ENCODE data around the gene NKAIN2. TPM values are rescaled to one million over a fixed set of nuclear protein-coding genes. Genes with fewer than 3 reads are reported as not detected.
"Not testable (repeated sequence)": the region's sequence is repeated elsewhere in the genome, so short reads cannot be mapped to it uniquely, and the experiment has no call there.

Gene NKAIN2
- polyA plus RNA-seq, 3 donors: 20.2 to 32.0 (median 22.2) TPM

DNA sequence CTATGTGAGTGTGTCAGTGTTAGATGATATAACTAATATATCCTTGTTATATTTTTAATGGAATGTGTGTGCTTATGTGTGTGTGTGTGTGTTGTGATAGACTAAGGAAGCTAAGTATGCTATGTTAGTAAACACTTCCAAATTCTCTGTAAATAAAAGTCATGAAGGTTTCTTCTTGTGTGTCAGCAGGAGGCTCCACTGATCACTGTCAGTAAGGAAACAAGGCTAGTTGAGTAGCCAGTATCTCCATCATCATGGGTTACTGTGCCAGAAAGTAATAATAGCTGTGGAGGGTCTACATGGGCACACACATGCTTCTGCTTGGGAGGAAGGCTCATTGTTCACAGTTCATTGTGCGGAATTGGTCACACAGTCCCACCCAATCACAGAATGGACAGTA is 855.8 kb downstream of the NKAIN2 start:
- no peak for DNase-seq (ENCODE audit: low read depth in 3 of 3, low spot score in 2 of 3)

GRCh38 chr6:124660185-124660584 is 856.5 kb downstream of the NKAIN2 start:
- DNase-seq (ENCODE audit: low read depth in 3 of 3, low spot score in 2 of 3): no peak

DNA sequence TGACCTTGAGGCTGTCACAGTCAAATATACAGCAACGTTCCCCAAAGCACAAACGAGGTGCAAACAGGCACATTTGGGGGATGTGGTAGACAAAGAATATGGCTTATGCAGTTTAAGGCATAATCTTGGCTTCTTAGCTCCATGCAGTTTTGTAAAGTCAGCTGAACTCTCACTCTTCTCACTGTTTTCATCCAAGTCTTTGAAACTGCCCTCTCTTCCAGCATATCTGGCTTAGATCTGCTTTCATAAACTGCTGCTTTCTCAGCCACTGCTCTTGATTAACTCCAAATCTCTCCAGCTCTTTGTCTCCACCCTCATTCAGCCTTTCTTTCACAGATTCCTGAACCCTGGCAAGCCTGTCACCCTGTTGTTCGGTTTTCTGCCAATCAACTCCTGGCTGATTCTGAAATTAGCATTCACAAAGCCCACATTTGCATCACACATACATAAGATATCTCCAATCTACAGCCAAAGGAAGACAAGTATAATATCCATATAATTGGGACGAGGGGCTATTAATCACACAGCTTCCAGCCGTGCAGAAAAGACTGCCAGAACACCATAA is 857.5 kb downstream of the NKAIN2 start:
- DNase-seq (ENCODE audit: low read depth in 3 of 3, low spot score in 2 of 3): no peak

- DNase-seq (ENCODE audit: low read depth in 3 of 3, low spot score in 2 of 3): no peak
Measured at GRCh38 chr6:124668028-124668427, 864.4 kb downstream of the NKAIN2 start.

DNA sequence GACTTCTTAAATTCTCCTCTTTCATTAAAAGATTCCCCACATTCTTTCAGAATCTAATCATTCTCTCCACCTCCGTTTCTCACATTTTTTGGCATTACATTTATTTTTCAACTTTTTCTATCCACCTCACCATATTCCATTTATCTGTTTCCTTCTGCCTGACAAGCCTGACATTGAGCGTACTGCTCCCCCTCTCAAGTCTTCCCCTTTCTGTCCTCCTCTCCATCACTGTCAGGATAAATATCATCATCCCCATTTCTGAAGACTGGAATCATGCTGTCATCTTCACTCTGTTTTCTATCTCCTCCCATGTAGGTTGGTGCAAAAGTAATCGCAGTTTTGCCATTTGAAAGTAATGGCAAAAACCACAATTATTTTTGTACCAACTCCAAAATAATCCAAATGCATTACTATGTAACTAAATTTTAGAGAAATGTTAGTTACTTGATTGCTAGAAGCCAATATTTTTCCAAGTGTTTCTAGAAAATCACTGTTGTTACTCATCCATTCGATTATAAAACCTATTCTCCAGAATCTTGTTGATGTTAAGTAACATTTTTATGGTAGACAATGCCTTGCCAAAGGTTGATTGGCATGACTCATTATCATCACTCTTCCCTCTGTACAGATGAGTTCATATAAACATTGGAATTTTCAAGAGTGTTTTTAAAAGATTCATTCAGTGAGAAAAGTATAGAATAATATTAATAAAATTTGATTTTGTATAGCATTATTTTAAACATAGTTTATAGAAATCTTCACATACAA is 866.2 kb downstream of the NKAIN2 start:
- no peak for DNase-seq (ENCODE audit: low read depth in 3 of 3, low spot score in 2 of 3)

DNA sequence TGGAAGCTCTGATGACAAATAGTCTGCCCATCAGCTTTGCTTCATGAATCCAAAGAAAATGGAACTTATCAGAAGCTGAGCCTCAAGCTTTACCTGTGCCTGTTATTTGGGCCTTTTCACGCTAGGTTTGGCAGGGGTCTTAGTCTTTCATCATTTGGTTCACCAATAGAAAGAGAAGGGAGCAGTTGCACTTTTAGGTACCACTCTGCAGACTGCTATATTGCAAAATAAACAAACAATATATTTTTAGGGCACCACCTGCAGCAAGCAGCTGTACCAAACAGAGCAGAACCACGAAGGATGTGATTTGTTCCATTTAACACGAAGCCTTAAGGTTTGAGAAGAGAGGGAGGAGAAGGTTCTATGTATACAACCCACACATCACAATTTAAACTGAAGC is 867.1 kb downstream of the NKAIN2 start:
- no peak for DNase-seq (ENCODE audit: low read depth in 3 of 3, low spot score in 2 of 3)

GRCh38 chr6:124671324-124671723 is 867.7 kb downstream of the NKAIN2 start:
- DNase-seq (ENCODE audit: low read depth in 3 of 3, low spot score in 2 of 3): no peak

GRCh38 chr6:124674042-124674441 is 870.4 kb downstream of the NKAIN2 start:
- no peak for DNase-seq (ENCODE audit: low read depth in 3 of 3, low spot score in 2 of 3)

GRCh38 chr6:124676033-124676432 is 872.4 kb downstream of the NKAIN2 start:
- no peak for DNase-seq (ENCODE audit: low read depth in 3 of 3, low spot score in 2 of 3)

- no peak for DNase-seq (ENCODE audit: low read depth in 3 of 3, low spot score in 2 of 3)
Measured at GRCh38 chr6:124677874-124678273, 874.2 kb downstream of the NKAIN2 start.

DNA sequence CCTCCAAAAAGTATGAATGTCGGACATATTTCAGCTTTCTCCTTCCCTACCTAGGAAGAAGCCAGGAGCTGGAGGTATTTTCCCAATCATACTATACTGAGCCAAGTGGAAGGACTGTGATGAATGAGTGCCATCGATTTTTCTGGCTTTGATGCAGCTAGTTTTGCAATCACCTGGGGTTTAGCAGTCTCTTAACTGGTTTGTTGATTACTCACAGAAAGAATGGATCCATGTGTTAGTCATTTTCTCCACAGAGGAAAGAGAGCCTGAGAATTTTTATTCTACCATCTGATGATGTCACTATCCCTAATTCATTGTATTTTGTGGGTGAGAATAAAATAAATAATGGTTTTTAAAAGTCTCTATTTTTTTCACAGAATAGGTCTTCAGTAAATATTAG is 875.7 kb downstream of the NKAIN2 start:
- DNase-seq (ENCODE audit: low read depth in 3 of 3, low spot score in 2 of 3): no peak

GRCh38 chr6:124682751-124683150 is 879.1 kb downstream of the NKAIN2 start:
- no peak for DNase-seq (ENCODE audit: low read depth in 3 of 3, low spot score in 2 of 3)

DNA sequence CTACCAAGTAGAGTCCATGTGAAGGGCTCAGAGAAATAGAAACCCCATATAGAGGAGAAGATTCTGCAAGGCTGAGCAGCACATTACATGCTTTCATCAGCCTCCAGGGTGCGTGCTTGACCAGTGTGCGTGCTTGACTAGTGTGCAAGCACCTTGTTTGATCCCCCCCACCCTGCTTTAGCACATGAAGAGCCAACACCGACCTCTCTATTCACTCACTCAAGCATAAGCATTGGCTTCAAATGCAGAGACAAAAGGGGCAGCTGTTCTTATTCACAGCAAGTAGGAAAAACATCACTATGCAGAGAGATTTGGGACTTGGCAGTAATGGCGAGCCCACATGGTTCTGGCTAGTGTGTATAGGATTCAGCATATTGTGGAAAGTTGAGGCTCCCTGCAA is 879.8 kb downstream of the NKAIN2 start:
- no peak for DNase-seq (ENCODE audit: low read depth in 3 of 3, low spot score in 2 of 3)

- DNase-seq (ENCODE audit: low read depth in 3 of 3, low spot score in 2 of 3): no peak
Measured at GRCh38 chr6:124684621-124685020, 881.0 kb downstream of the NKAIN2 start.

DNA sequence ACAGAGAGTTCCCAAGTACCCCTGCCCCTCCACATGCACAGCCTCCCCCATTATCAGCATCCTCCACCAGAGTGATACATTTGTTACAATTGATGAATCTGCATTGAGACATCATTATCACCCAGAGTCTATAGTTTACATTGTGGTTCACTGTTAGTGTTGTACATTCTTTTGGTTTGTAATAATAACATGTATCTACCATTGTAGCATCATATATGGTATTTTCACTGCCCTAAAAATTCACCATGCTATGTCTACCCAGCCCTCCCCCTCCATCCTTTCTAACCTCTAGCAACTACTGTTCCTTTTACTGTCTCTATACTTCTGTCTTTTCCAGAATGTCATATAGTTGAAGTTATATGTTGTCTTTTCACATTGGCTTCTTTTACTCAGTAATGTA is 884.7 kb downstream of the NKAIN2 start:
- no peak for DNase-seq (ENCODE audit: low read depth in 3 of 3, low spot score in 2 of 3)

DNA sequence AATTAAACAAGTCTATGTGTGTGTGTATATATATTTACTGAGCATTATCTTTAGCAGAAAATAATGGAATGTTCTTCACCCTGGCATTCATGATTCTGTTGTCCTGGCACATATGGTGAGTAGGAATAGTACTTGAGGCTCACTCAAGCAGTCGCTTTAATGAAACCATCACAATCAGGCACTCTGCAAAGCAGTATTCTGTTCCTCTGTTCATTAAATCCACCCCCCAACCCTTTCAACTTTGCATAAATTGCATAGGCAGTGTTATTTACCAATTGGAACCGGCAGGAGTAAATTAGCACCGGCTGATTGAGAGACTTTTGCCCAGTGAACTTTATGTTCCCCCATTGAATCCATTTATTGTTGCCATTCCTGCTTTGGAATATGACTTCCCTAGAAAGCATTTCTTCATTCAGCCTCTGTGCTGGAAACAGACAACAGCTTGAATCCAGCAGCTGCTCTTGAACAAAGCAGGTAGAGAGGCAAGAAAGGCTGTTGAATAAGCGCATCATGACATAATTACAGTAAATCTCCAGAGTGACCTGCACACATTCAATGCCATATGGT is 890.6 kb downstream of the NKAIN2 start:
- no peak for DNase-seq (ENCODE audit: low read depth in 3 of 3, low spot score in 2 of 3)

DNA sequence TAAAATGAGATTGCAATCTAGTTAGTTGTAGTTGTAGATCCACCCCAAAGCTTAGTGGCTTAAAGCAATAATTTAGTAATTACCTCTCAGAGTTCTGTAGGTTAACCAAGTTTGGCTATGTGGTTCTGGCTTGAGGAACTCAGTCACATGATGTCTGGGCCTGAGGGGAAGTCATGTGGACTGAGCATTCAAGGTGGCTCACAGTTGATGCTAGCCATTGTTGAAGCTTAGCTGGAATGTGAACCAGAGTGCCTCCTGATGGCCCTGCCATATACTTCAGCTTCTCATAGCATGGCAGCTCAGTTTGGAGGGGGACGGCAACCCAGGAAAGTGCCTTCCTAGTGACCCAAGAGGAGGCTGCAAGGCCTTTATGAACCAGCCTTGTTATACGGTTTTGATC is 895.4 kb downstream of the NKAIN2 start:
- DNase-seq (ENCODE audit: low read depth in 3 of 3, low spot score in 2 of 3): no peak

DNA sequence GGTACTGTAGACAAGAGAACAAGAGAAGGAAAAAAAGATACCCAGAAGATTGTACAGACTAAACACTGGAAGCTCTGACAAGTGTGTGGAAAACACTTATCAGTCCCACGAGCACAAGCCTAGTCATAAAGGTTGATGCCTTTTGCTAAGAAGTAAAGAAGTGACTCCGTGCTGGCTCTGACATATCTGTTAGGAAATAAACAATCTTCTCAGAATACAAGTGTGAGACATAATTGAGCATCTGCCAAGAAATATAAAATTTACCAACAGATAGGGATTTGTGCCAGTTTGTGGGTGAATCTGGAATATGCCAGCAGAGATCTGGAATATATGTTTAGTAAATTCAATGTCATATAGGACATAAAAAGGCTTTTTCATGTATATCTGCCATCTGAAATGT is 899.9 kb downstream of the NKAIN2 start:
- no peak for DNase-seq (ENCODE audit: low read depth in 3 of 3, low spot score in 2 of 3)

DNA sequence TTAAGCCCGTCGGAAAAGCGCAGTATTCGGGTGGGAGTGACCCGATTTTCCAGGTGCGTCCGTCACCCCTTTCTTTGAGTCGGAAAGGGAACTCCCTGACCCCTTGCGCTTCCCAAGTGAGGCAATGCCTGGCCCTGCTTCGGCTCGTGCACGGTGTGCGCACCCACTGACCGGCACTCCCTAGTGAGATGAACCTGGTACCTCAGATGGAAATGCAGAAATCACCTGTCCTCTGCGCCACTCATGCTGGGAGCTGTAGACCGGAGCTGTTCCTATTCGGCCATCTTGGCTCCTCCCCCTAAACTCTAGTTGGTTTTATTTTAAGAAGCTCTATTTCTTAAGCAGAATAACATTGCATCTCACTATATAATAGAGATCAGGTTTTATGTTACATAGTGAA is 908.9 kb downstream of the NKAIN2 start:
- DNase-seq (ENCODE audit: low read depth in 3 of 3, low spot score in 2 of 3): not testable (repeated sequence)

DNA sequence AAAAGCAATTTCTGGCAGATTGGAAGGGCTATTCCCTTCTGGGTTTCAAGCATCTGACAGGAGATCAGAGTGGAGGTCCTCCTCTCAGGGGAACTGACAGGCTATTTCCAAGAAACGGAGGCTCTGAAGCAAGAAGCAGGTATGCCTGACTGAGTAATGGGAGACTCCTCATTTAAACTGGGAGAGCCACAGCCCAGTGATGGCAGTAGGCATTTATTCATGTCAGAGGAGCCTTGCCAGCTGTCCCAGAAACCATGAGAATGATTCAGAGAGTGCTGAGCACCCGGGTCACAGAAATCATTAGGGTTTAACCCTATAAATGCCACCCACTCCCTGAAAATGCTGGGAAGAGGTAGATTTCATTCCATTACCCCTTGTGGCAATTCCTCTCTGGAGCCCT is 911.1 kb downstream of the NKAIN2 start:
- no peak for DNase-seq (ENCODE audit: low read depth in 3 of 3, low spot score in 2 of 3)

GRCh38 chr6:124719913-124720312 is 916.2 kb downstream of the NKAIN2 start:
- DNase-seq (ENCODE audit: low read depth in 3 of 3, low spot score in 2 of 3): no peak

DNA sequence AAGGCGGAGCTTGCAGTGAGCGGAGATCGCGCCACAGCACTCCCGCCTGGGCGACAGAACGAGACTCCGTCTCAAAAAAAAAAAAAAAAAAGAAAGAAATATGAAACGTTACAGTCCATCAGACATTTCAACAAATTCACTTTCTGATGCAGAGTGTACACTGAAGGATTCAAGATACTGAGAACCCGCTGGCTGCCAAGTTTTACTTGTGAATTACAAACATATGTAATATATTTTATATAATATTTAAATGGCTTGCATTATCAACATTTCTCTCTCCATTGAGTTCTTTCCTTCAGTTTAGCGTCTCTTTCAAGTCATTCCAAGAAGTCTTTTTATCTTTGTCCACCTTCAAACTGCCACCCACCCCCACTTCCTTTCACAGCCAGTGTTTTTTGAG is 917.7 kb downstream of the NKAIN2 start:
- DNase-seq (ENCODE audit: low read depth in 3 of 3, low spot score in 2 of 3): no peak

All from right renal cortex interstitium (tissue), 3 donors.